Activated T-cell treated with anti-CD3 and anti-CD28 coated beads, Interleukin-2, amount 50 U/mL, for 24 hours (primary cell): ENCODE measurements around the gene RNASE13.

ENCODE experiments used
- DNase-seq: peaks from one replicate; pipeline ENCODE4 v3.0.0-alpha.2; 2020
- H3K27ac Mint-ChIP-seq: 2 replicates; pipeline ENCODE4 v1.8.0; 2020; ENCODE audit warnings: mild to moderate bottlenecking, mixed read lengths
- H3K27me3 Mint-ChIP-seq: 2 replicates; pipeline ENCODE4 v1.8.0; 2020; ENCODE audit warnings: mixed read lengths
- H3K36me3 Mint-ChIP-seq: 2 replicates; pipeline ENCODE4 v1.8.0; 2020; ENCODE audit warnings: low read depth, mixed read lengths
- H3K4me1 Mint-ChIP-seq: 2 replicates; pipeline ENCODE4 v1.8.0; 2020; ENCODE audit warnings: low read depth, mixed read lengths
- H3K4me3 Mint-ChIP-seq: 2 replicates; pipeline ENCODE4 v1.8.0; 2020; ENCODE audit warnings: mild to moderate bottlenecking, moderate library complexity, mixed read lengths
- H3K9me3 Mint-ChIP-seq: 2 replicates; pipeline ENCODE4 v1.8.0; 2020; ENCODE audit warnings: mixed read lengths

Gene RNASE13, protein sequence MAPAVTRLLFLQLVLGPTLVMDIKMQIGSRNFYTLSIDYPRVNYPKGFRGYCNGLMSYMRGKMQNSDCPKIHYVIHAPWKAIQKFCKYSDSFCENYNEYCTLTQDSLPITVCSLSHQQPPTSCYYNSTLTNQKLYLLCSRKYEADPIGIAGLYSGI

DNA sequence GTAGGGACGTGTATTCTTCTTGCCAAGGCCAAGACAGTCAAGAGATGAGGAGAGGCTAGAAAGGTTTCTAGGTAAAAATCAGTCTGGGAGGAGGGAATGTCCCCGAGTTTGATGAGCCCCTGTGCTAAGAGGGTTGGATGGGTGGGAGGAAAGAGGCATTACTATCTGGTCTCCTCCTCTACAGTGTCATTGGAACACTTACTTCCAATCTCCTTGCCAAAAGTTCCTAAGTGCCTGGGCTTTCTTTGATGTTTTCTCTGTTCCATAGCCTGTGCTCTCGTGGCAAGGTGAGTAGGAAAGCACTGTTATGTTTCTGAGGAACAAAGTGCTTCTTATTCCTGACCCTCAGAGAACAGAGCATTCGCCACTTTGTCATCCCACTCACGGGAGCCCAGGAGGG lies at the start of gene RNASE13:
TSS of gene RNASE13 (minus strand) at position 101 of the 400 bp plus-strand sequence. CDS start 519 bp downstream, outside the sequence.
- Mint-ChIP-seq H3K27ac (no peak within 1 kb of the TSS), H3K27me3 (no peaks in the 10 kb centered on the region), H3K9me3 (no peaks in the 10 kb centered on the region), H3K4me1 (no peaks in the 10 kb centered on the region), H3K36me3 (no peaks in the 10 kb centered on the region), H3K4me3 (no peak within 1 kb of the TSS)
- no peak for DNase-seq

DNA sequence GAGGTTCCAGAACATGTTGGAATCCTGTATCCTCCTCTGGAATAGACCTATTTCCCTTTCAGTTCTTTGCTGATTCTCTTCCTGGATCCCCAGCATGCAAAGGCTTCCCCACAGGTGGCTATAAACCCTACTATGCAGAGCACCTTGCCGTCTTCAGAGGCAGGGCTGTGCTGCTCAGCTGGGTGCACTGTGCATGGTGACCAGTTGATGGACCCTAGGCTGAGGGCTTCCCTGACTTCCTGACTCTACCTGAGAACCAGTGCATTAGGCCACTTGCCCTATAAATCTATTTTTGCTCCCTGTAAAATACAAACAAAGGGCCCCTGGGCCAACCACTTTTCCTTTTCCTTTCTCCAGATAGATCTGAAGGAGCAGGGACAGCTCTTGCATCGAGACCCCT lies 49.8 kb upstream of the RNASE13 start:
- Mint-ChIP-seq H3K36me3 (no peaks in the 10 kb centered on the region), H3K4me3 (no peak overlapping the region), H3K27me3 (no peaks in the 10 kb centered on the region), H3K9me3 (no peaks in the 10 kb centered on the region), H3K4me1 (peaks cover 19% of the 10 kb centered on the region), H3K27ac (no peak overlapping the region)
- no peak for DNase-seq

DNA sequence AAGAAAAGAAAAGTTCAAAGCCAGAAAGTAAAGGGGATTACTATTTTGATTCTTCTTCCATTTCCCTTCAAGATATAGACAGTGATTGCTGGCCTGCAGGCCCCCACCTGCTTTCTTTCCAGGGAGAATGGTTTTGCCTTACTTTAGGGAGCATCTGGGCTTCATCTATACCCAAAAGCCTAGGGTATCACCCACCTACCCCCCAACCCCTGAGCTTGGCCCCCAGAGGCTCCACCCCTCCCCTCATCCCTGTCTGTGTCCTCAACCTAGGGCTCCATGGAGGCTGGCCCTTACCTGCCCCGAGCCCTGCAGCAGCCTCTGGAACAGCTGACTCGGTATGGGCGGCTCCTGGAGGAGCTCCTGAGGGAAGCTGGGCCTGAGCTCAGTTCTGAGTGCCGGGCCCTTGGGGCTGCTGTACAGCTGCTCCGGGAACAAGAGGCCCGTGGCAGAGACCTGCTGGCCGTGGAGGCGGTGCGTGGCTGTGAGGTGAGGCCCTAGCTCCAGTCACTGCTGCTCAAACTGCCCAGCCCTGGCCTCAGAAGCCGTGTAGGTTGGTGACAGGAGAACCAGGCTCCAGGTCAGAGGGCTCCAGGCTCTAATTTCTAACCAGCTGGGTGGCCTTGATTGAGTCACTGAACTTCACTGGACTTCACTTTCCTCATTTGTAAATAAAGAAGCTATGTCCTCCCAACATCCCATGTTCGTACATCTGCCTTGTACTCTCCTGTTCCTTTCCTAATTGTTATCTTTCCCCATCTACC lies 49.1 kb upstream of the RNASE13 start:
- H3K27ac Mint-ChIP-seq: no peak overlapping the region
- H3K4me3 Mint-ChIP-seq: no peak overlapping the region

DNA sequence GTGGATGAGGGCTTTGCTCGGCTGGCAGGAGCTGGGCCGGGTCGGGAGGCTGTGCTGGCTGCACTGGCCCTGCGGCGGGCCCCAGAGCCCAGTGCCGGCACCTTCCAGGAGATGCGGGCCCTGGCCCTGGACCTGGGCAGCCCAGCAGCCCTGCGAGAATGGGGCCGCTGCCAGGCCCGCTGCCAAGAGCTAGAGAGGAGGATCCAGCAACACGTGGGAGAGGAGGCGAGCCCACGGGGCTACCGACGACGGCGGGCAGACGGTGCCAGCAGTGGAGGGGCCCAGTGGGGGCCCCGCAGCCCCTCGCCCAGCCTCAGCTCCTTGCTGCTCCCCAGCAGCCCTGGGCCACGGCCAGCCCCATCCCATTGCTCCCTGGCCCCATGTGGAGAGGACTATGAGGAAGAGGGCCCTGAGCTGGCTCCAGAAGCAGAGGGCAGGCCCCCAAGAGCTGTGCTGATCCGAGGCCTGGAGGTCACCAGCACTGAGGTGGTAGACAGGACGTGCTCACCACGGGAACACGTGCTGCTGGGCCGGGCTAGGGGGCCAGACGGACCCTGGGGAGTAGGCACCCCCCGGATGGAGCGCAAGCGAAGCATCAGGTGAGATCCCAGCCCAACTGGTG lies 47.0 kb upstream of the RNASE13 start:
- Mint-ChIP-seq H3K4me1 (peaks cover 3% of the 10 kb centered on the region), H3K4me3 (no peak overlapping the region), H3K36me3 (no peaks in the 10 kb centered on the region), H3K27ac (no peak overlapping the region), H3K27me3 (no peaks in the 10 kb centered on the region), H3K9me3 (no peaks in the 10 kb centered on the region)
- no peak for DNase-seq

More for the DNA sequence above, 49.1 kb upstream of the RNASE13 start:
- Mint-ChIP-seq H3K4me1 (peaks cover 17% of the 10 kb centered on the region), H3K36me3 (no peaks in the 10 kb centered on the region), H3K9me3 (no peaks in the 10 kb centered on the region), H3K27me3 (no peaks in the 10 kb centered on the region)
- no peak for DNase-seq

DNA sequence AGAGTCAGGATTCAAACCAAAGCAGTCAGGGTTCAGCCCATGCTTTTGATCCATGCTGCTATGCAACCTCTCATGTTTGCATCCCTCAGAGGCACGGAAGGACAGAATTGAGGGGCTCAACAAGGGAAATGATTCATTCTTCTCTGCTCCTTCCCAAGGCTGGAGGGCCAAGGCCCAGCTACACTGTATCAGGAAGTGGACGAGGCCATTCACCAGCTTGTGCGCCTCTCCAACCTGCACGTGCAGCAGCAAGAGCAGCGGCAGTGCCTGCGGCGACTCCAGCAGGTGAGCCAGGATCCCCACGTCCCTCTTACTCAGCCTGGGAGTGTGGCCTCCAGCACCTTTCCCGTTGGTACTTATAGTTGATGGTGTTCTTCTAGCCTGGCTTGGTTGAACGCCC lies 44.1 kb upstream of the RNASE13 start:
- Mint-ChIP-seq H3K4me1 (no peaks in the 10 kb centered on the region), H3K27ac (no peak overlapping the region), H3K27me3 (peaks cover under 1% of the 10 kb centered on the region), H3K36me3 (no peaks in the 10 kb centered on the region), H3K9me3 (no peaks in the 10 kb centered on the region), H3K4me3 (no peak overlapping the region)
- DNase-seq: no peak

DNA sequence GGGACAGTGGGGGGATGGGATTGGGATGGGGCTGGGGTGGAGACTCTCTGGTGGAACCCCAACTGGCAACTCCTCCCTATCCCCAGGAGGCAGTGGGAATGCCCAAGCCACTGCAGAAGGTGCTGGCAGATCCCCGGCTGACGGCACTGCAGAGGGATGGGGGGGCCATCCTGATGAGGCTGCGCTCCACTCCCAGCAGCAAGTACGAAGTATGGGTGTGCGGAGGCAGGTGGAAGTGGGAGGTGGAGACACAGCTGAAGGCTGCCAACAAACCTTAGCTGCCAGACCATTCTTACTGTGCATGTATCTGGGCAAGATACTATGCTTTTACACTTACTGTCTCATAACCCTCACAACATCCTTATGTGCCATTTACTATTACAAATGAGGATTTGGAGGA lies 43.7 kb upstream of the RNASE13 start:
- Mint-ChIP-seq H3K9me3 (no peaks in the 10 kb centered on the region), H3K27me3 (peaks cover 5% of the 10 kb centered on the region), H3K27ac (no peak overlapping the region), H3K4me1 (no peaks in the 10 kb centered on the region), H3K4me3 (no peak overlapping the region), H3K36me3 (no peaks in the 10 kb centered on the region)
- no peak for DNase-seq

DNA sequence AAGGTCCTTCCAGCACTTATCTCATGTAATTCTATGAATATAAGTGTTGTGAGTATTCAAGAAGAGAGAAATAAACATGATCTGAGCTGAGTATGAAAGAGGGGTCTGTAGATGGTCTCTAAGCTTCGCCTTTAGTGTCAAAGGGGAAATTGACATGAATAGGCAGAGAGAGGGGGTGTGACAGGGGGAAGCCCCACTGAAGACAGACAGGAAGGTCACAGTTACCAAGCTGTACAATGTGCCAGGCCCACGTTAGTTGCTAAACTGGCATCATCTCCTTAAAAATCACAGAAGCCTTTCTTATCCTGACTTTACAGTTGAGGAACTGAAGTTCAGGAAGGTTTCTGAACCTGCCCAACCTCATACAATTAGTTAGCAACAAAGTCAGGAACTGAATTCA lies 43.1 kb upstream of the RNASE13 start:
- H3K9me3 Mint-ChIP-seq: no peaks in the 10 kb centered on the region
- H3K4me3 Mint-ChIP-seq: no peak overlapping the region
- no peak overlapping the region for H3K27ac Mint-ChIP-seq
- H3K27me3 Mint-ChIP-seq: peaks cover 9% of the 10 kb centered on the region
- no peak for DNase-seq
- no peaks in the 10 kb centered on the region for H3K36me3 Mint-ChIP-seq
- no peaks in the 10 kb centered on the region for H3K4me1 Mint-ChIP-seq

DNA sequence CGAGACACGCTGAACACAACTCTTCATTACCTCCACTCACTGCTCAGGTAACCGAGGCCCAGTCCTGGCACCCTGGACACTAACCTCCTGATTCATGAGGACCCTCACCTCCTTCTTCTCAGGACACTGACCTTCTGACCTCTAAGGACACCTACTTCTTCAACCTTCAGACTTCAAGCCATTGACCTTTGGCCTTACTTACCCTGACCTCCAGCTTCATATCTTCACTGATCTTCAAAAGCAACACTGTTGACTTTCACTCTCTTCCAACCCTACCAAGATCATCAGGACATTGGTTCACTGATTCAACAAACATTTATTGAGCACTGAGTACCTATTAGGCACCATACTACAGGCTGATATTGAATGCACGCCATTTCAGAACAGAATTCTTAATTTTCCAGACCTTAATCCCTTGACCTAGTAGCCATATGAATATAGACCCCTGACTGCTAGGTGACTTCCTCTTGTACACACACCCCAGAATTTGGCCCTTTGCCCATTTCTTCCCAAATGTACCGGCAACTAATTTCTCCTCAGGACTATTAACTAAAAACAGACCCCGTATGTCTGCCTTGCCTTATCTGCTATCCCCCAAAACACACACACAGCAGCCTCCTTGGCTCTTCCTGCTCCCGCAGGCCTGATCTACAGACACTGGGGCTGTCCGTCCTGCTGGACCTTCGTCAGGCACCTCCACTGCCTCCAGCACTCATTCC lies 41.3 kb upstream of the RNASE13 start:
- no peaks in the 10 kb centered on the region for H3K36me3 Mint-ChIP-seq
- no peaks in the 10 kb centered on the region for H3K9me3 Mint-ChIP-seq

DNA sequence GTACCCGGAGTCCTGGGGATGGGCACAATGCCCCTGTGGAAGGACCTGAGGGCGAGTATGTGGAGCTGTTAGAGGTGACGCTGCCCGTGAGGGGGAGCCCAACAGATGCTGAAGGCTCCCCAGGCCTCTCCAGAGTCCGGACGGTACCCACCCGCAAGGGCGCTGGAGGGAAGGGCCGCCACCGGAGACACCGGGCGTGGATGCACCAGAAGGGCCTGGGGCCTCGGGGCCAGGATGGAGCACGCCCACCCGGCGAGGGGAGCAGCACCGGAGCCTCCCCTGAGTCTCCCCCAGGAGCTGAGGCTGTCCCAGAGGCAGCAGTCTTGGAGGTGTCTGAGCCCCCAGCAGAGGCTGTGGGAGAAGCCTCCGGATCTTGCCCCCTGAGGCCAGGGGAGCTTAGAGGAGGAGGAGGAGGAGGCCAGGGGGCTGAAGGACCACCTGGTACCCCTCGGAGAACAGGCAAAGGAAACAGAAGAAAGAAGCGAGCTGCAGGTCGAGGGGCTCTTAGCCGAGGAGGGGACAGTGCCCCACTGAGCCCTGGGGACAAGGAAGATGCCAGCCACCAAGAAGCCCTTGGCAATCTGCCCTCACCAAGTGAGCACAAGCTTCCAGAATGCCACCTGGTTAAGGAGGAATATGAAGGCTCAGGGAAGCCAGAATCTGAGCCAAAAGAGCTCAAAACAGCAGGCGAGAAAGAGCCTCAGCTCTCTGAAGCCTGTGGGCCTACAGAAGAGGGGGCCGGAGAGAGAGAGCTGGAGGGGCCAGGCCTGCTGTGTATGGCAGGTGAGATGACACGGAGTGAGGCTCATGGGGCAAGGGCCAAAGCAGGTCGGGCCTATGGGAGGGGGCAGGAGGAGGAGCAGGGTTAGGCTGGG lies 40.0 kb upstream of the RNASE13 start:
- Mint-ChIP-seq H3K4me1 (peaks cover 21% of the 10 kb centered on the region), H3K27me3 (peaks cover 36% of the 10 kb centered on the region), H3K36me3 (no peaks in the 10 kb centered on the region), H3K27ac (no peak overlapping the region), H3K9me3 (no peaks in the 10 kb centered on the region), H3K4me3 (no peak overlapping the region)
- no peak for DNase-seq

More for the DNA sequence above, 41.3 kb upstream of the RNASE13 start:
- no peak for DNase-seq
- Mint-ChIP-seq H3K27ac (no peak overlapping the region), H3K4me1 (peaks cover 13% of the 10 kb centered on the region), H3K27me3 (peaks cover 27% of the 10 kb centered on the region), H3K4me3 (no peak overlapping the region)

DNA sequence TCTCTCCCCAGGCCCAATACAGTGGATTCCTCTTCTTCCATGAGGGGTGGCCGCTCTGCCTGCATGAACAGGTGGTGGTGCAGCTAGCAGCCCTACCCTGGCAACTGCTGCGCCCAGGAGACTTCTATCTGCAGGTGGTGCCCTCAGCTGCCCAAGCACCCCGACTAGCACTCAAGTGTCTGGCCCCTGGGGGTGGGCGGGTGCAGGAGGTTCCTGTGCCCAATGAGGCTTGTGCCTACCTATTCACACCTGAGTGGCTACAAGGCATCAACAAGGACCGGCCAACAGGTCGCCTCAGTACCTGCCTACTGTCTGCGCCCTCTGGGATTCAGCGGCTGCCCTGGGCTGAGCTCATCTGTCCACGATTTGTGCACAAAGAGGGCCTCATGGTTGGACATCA lies 39.3 kb upstream of the RNASE13 start:
- DNase-seq: no peak
- H3K4me1 Mint-ChIP-seq: peaks cover 28% of the 10 kb centered on the region
- no peaks in the 10 kb centered on the region for H3K36me3 Mint-ChIP-seq
- H3K27me3 Mint-ChIP-seq: peaks cover 43% of the 10 kb centered on the region
- H3K4me3 Mint-ChIP-seq: no peak overlapping the region
- H3K9me3 Mint-ChIP-seq: no peaks in the 10 kb centered on the region
- H3K27ac Mint-ChIP-seq: no peak overlapping the region

DNA sequence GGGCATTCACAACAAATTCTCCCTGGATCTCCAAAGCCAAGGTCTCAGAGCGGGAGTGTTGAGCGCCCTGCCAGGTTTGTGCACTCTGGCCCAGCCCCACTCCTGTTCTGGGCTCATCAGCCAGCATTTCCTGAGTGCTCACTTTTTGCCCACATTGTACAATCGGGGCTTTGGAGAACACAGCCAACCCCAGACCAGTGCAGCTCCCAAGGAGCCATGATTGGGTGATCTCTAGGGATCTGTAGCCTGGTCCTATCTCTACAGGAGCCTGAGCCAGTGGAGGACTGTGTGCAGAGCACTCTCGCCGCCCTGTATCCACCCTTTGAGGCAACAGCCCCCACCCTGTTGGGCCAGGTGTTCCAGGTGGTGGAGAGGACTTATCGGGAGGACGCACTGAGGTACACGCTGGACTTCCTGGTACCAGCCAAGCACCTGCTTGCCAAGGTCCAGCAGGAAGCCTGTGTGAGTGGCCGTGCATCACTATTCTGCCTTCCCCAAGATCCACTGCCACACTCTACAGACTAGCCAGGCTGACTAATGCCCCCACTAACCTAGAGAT lies 38.3 kb upstream of the RNASE13 start:
- no peak overlapping the region for H3K27ac Mint-ChIP-seq
- DNase-seq: no peak
- no peaks in the 10 kb centered on the region for H3K36me3 Mint-ChIP-seq
- peaks cover 36% of the 10 kb centered on the region for H3K4me1 Mint-ChIP-seq
- H3K9me3 Mint-ChIP-seq: no peaks in the 10 kb centered on the region
- H3K27me3 Mint-ChIP-seq: peaks cover 52% of the 10 kb centered on the region
- no peak overlapping the region for H3K4me3 Mint-ChIP-seq

DNA sequence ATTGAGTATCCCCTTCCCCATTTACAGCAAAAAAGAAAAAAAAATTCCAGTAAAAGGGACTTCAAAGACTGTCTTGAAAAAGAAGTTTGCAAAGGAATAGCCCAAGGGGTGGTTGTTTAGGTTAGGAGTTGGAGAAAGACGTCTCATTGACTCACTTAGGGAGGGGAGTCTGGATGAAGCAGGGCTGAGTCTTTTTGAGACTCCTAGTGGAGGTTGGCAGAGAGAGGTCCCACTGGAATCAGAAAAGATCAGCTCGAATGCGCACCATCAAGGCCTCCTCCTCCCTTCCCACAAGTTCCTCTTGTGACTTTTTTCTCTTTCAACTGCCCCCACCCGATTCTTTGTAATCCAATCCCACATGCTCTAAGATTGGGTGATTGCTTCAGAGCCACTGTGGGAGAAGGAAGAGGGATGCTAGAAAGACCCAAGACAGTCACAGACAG lies 37.4 kb upstream of the RNASE13 start:
- Mint-ChIP-seq H3K4me1 (peaks cover 36% of the 10 kb centered on the region), H3K36me3 (no peaks in the 10 kb centered on the region), H3K27me3 (peaks cover 60% of the 10 kb centered on the region), H3K4me3 (peak overlapping the region; percentile 72), H3K9me3 (no peaks in the 10 kb centered on the region), H3K27ac (no peak overlapping the region)
- DNase-seq: no peak

DNA sequence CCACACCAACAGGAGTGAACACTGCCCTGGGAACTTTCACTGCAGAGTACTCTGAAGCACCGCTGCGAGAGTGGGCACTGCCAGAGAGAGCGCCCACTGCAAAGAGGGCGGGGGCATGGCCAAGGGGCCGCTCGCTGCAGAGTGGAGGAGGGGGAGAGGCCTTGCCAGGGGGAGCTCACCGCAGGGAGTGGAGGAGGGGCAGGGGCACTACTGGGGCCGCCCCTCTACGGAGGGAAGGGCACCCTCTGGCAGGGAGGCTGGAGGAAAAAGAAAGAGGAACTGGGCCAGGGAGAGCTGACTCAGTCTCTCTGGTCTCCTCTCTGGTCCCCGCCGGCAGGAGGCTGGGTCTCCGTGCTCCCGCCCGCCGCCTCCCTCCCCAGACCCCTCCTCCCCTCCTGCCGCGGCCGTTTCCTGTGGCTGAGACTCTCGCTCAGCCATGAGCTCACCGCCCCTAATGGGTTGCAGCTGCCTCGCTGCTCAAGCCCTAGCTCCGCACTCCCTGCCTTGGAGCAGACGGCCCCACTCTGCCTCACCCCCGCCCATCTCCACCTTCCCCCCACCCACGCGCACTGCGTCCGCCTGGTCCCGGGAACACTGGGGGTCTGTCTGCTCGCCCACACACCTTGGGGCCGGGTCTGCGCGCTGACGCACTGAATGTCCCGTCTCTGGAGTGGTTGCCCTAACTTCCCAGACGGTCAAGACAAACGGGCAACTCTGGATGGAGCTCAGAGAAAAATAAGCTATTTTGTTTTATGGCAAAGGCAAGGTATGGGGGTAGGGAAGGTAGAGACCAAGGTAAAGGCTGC lies 36.8 kb upstream of the RNASE13 start:
- Mint-ChIP-seq H3K27me3 (peaks cover 66% of the 10 kb centered on the region), H3K4me3 (peak overlapping the region; percentile 72), H3K9me3 (no peaks in the 10 kb centered on the region), H3K36me3 (no peaks in the 10 kb centered on the region), H3K27ac (no peak overlapping the region), H3K4me1 (peaks cover 36% of the 10 kb centered on the region)
- DNase-seq: peak; percentile 60
